Measurements from ENCODE around the gene AASDH.

AASDH gene

GRCh38 chr4:56400560-56400959 lies 13.3 kb upstream of the AASDH start:
- TF ChIP-seq, protein P1, sequence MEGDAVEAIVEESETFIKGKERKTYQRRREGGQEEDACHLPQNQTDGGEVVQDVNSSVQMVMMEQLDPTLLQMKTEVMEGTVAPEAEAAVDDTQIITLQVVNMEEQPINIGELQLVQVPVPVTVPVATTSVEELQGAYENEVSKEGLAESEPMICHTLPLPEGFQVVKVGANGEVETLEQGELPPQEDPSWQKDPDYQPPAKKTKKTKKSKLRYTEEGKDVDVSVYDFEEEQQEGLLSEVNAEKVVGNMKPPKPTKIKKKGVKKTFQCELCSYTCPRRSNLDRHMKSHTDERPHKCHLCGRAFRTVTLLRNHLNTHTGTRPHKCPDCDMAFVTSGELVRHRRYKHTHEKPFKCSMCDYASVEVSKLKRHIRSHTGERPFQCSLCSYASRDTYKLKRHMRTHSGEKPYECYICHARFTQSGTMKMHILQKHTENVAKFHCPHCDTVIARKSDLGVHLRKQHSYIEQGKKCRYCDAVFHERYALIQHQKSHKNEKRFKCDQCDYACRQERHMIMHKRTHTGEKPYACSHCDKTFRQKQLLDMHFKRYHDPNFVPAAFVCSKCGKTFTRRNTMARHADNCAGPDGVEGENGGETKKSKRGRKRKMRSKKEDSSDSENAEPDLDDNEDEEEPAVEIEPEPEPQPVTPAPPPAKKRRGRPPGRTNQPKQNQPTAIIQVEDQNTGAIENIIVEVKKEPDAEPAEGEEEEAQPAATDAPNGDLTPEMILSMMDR (IDR thresholded peaks at IDR 0.05; ENCODE audit: low read depth, low read length): no peak
- H3K4me3 ChIP-seq (replicated peaks in 1 of 2; ENCODE audit: low read depth in 2 of 2, low read length in 2 of 2): no peak overlapping the region
- DNase-seq (ENCODE audit: low read depth in 2 of 2): no peak

GRCh38 chr4:56391270-56391669 lies 4.0 kb upstream of the AASDH start:
- H3K4me3 ChIP-seq (replicated peaks in 1 of 2; ENCODE audit: low read depth in 2 of 2, low read length in 2 of 2): no peak overlapping the region
- TF ChIP-seq, protein P1 (IDR thresholded peaks at IDR 0.05; ENCODE audit: low read depth, low read length): no peak
- no peak for DNase-seq (ENCODE audit: low read depth in 2 of 2)

DNA sequence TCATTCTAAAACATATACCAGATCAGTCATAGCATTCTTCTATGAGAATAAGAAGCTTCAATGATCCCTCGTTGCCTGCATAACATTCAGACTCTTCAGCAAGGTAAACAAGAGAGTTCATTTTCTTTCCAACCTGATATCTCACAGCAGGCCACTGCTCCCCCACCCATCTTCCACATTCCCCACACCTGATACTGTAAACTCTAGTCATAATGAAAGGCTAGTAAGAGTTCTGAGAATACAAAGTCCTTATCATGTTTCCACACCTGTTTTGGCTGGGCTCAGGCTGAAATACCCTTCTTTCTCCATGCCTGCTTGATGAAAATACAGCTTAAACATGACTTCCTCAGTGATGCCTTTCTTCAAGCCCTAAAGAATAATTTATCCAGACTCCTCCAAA lies 2.3 kb upstream of the AASDH start:
- no peak for DNase-seq (ENCODE audit: low read depth in 2 of 2)

DNA sequence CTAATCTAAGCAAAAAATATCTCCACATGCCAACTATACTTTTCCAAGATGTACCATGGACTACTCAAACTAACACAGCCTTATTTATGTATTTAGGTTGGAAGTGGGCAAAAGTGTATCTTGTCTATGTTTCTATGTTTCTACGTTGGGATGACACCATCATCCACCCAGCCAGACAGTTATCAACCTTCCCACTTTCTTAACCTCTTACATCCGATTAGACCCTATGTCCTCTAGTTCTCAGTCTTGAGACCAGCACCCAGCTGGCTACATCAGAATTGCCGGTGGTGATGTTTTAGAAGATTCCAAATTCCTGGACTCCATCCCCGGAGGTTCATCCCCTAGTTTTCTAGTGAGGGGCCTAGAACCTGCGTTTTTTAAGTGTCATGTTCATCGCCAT lies 1.0 kb upstream of the AASDH start:
- H3K4me3 ChIP-seq (replicated peaks in 1 of 2; ENCODE audit: low read depth in 2 of 2, low read length in 2 of 2): peak overlapping the region; percentile 68 to 78
- TF ChIP-seq, protein P1 (IDR thresholded peaks at IDR 0.05; ENCODE audit: low read depth, low read length): no peak
- DNase-seq (ENCODE audit: low read depth in 2 of 2): peak in 1 of 2 donors; percentile 6

More for the DNA sequence above, 2.3 kb upstream of the AASDH start:
- TF ChIP-seq, protein P1 (IDR thresholded peaks at IDR 0.05; ENCODE audit: low read depth, low read length): no peak
- H3K4me3 ChIP-seq (replicated peaks in 1 of 2; ENCODE audit: low read depth in 2 of 2, low read length in 2 of 2): no peak overlapping the region

DNA sequence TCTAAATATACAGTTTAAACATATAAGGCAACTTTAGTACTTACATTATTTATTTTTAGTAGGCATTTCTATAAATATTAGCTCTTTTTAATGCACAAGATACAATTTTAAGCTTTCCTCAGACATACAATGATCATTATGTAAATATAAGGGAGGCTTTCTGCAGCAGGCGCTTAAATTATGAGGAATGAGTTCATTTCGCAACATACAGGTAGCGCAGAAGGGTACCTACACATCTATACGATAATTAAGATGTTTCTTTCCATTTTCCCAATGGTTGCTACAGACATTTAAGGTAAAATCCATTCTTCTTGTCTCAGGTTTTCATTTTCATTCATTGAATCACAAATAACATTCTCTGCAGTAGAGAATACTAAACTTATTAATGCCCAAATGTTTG lies 1.2 kb downstream of the AASDH start:
- peak overlapping the region; percentile 5 to 33 for H3K4me3 ChIP-seq (replicated peaks in 1 of 2; ENCODE audit: low read depth in 2 of 2, low read length in 2 of 2)
- TF ChIP-seq, protein P1 (IDR thresholded peaks at IDR 0.05; ENCODE audit: low read depth, low read length): no peak
- no peak for DNase-seq (ENCODE audit: low read depth in 2 of 2)

GRCh38 chr4:56375458-56375857 lies 11.8 kb downstream of the AASDH start:
- TF ChIP-seq, protein P1 (IDR thresholded peaks at IDR 0.05; ENCODE audit: low read depth, low read length): no peak
- no peak for DNase-seq (ENCODE audit: low read depth in 2 of 2)
- H3K4me3 ChIP-seq (replicated peaks in 1 of 2; ENCODE audit: low read depth in 2 of 2, low read length in 2 of 2): no peak overlapping the region

DNA sequence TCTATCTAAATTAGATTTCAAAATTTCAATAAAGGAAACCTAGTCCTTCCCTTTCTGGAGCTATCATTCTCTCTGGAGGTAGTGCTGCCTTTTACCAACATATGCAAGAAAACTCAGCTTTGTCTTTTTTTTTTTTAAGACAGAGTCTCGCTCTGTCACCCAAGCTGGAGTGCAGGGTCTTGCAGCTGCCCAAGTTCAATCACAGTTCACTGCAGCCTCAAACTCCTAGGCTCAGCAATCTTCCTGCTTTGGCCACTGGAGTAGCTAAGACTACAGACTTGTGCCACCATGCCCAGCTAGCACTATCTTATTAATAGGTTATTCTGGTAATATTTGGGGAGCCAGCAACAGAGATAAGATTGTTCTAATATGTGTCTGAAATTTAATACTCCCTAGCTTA lies 12.3 kb downstream of the AASDH start:
- TF ChIP-seq, protein P1 (IDR thresholded peaks at IDR 0.05; ENCODE audit: low read depth, low read length): no peak

More for the DNA sequence above, 12.3 kb downstream of the AASDH start:
- H3K4me3 ChIP-seq (replicated peaks in 1 of 2; ENCODE audit: low read depth in 2 of 2, low read length in 2 of 2): no peak overlapping the region
- DNase-seq (ENCODE audit: low read depth in 2 of 2): no peak

Data from cardiac fibroblast (primary cell).